Activated CD8-positive, alpha-beta T cell treated with anti-CD3 and anti-CD28 coated beads for 36 hours (primary cell): Measurements from ENCODE around the gene GYPC. TPM values are rescaled to one million over a fixed set of nuclear protein-coding genes. Genes with fewer than 3 reads are reported as not detected.

ENCODE experiments used
- ATAC-seq: fragments of 200-7000 bp; cut with Tn5 transposase; one replicate; pipeline ENCODE4 v1.10.0; 2021; ENCODE audit warnings: mild to moderate bottlenecking, moderate library complexity
- CTCF ChIA-PET: fragments of 350-600 bp; sonication (Branson Sonifier 250); formaldehyde crosslinking; loops from one replicate; lab custom pipeline; 2021; ENCODE audit warnings: antibody characterized with exemption; lab: Charles Lee
- POLR2A ChIA-PET: fragments of 350-600 bp; sonication (Branson Sonifier 250); formaldehyde crosslinking; loops from one replicate; lab custom pipeline; 2021; ENCODE audit warnings: antibody characterized with exemption; lab: Charles Lee
- DNase-seq: peaks from one replicate; pipeline ENCODE4 v3.0.0-alpha.2; 2020
- H3K27ac Mint-ChIP-seq: one replicate; pipeline ENCODE4 v1.8.0; 2021; ENCODE audit warnings: mild to moderate bottlenecking, mixed read lengths
- H3K27me3 Mint-ChIP-seq: one replicate; pipeline ENCODE4 v1.8.0; 2021; ENCODE audit warnings: mixed read lengths
- H3K36me3 Mint-ChIP-seq: one replicate; pipeline ENCODE4 v1.8.0; 2021; ENCODE audit warnings: low read depth, mixed read lengths
- H3K4me1 Mint-ChIP-seq: one replicate; pipeline ENCODE4 v1.8.0; 2021; ENCODE audit warnings: low read depth, mixed read lengths
- H3K4me3 Mint-ChIP-seq: one replicate; pipeline ENCODE4 v1.8.0; 2021; ENCODE audit warnings: mild to moderate bottlenecking, moderate library complexity, mixed read lengths
- H3K9me3 Mint-ChIP-seq: one replicate; pipeline ENCODE4 v1.8.0; 2021; ENCODE audit warnings: mixed read lengths
- intact Hi-C: fragments of 100-400 bp; cut with micrococcal nuclease; formaldehyde crosslinking; loops from one replicate; pipeline ENCODE4 v1.10.0; 2022
- total RNA-seq, 2 experiments: library from RNA; stranded (reverse); gene quantifications; one replicate each; pipeline ENCODE4 v1.2.3, GENCODE V29; 2021
- TF ChIP-seq, protein P1 (sequence below): fragments of 200-600 bp; IDR thresholded peaks from one replicate; pipeline ENCODE4 v1.8.0; 2022; ENCODE audit warnings: antibody characterized with exemption, mild to moderate bottlenecking

The GYPC gene
- total RNA-seq, 2 experiments from 2014 or later = 172 to 173 TPM

DNA sequence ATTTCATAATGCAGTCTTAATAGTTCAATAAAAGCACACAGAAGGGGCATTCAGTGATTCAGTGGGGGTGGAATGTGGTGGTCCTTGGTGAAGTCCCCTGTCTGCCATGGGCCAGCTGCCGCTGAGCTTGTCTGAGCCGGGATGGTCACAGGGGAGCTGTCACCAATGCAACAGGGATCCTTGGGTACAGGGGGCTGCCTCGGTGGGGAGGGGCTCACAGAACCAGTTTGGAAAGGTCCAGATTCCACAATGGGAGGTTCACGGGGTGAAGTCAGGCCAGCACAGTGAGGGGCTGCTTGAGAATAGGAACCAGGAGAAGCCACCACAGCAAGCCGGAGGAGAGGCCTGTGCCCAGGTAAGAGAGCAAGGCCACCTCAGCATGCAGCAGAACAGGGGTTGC is 75.4 kb downstream of the GYPC start:
- H3K36me3 Mint-ChIP-seq = no peaks in the 10 kb centered on the region
- ATAC-seq = no peak
- ChIA-PET POLR2A (no interaction called here), CTCF (no interaction called here)
- TF ChIP-seq, protein P1, sequence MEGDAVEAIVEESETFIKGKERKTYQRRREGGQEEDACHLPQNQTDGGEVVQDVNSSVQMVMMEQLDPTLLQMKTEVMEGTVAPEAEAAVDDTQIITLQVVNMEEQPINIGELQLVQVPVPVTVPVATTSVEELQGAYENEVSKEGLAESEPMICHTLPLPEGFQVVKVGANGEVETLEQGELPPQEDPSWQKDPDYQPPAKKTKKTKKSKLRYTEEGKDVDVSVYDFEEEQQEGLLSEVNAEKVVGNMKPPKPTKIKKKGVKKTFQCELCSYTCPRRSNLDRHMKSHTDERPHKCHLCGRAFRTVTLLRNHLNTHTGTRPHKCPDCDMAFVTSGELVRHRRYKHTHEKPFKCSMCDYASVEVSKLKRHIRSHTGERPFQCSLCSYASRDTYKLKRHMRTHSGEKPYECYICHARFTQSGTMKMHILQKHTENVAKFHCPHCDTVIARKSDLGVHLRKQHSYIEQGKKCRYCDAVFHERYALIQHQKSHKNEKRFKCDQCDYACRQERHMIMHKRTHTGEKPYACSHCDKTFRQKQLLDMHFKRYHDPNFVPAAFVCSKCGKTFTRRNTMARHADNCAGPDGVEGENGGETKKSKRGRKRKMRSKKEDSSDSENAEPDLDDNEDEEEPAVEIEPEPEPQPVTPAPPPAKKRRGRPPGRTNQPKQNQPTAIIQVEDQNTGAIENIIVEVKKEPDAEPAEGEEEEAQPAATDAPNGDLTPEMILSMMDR = no peak
- H3K27me3 Mint-ChIP-seq = no peaks in the 10 kb centered on the region
- no peak for DNase-seq
- H3K4me1 Mint-ChIP-seq = no peaks in the 10 kb centered on the region
- H3K4me3 Mint-ChIP-seq = no peak overlapping the region
- H3K27ac Mint-ChIP-seq = no peak overlapping the region
- intact Hi-C loops = no loop called here
- no peaks in the 10 kb centered on the region for H3K9me3 Mint-ChIP-seq

DNA sequence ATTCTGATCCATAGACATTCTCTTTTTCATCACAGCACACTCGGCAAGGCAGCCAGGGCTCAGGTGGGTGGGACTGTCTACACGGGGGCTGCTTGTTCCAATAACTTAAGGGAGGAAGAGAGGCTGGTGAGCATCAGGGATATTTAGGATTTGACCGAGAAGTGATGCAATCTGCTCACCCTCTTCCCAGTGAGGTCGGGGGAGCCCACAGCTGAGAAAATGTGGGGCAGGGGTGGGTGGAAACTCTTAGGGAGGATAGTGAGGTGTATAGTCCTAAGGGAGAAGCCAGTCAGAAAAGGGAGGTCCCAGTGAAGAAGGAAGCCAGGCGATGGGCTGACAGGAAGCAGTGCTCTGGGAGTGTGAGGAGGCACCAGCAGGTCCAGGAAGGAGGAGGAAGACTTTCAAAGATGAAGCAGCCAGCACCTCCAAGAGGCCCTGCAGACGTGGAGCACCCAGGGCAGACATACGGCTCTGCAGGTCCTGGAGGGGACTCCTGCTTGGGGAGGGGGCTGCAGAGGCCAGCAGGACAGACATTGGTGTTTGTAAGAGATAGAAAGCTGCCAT is 76.8 kb downstream of the GYPC start:
- ATAC-seq (no peak), DNase-seq (no peak)
- ChIA-PET CTCF (interaction anchor here (1.0 kb wide), 1 partner anchor 20 kb away, joined by 3 read pairs; no protein-coding TSS in a partner anchor), POLR2A (no interaction called here)
- Mint-ChIP-seq H3K9me3 (no peaks in the 10 kb centered on the region), H3K4me1 (no peaks in the 10 kb centered on the region), H3K4me3 (no peak overlapping the region), H3K36me3 (no peaks in the 10 kb centered on the region), H3K27me3 (no peaks in the 10 kb centered on the region), H3K27ac (no peak overlapping the region)
- TF ChIP-seq, protein P1 = no peak
- intact Hi-C loops = no loop called here

DNA sequence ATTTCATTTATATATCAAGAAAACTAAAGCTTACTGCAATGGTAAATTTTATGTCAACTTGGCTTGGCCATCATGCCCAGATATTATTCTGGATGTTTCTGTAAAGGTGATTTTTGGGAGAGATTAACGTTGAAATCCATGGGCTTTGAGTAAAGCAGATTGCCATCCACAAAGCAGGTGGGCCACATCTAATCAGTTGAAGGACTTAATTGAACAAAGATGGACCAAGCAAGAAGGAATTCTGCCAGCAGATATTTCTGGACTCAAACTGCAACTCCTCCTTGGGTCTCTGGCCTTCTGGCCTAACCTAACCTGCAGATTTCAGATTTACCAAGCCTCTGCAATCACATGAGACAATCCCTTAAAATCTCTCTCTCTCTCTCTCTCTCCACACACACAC is 77.8 kb downstream of the GYPC start:
- no peaks in the 10 kb centered on the region for H3K9me3 Mint-ChIP-seq
- POLR2A ChIA-PET = no interaction called here

DNA sequence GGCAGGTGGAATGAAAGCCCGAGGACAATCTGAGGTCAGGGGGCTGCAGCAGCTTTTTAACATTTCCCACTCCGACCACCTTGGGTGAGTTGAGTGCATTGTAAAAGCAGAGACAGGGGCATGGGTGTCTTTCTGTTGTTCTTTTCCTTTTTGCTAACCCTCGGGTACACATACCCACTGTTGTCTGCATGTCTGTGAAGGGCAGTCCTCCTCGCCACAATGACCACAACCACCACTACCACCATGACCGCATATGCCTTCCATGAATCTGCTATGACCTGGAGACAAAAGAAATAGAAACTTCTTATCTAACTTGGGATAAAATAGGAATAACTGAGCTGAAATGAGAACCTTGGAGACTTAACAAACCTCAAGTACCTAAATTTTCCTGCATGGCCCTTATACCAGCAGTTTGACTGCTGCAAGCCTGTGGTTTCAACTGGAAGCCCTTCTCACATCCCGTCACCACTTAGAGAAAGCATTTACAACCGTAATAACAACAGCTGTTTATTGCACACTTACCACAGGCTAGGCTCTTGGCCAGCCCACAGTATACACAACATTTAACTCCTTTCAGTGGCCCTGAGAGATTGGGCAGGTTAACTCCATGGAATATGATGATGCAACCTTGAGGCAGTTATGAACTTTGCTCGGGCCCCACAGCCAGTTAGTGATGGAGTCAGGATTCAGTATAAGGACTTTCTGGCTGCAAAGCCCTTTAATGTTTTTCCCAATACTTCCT is 80.3 kb downstream of the GYPC start:
- CTCF ChIA-PET = interaction anchor here (0.7 kb wide), 1 partner anchor 236 kb away, joined by 3 read pairs; no protein-coding TSS in a partner anchor
- H3K27me3 Mint-ChIP-seq = no peaks in the 10 kb centered on the region
- no peaks in the 10 kb centered on the region for H3K9me3 Mint-ChIP-seq
- H3K36me3 Mint-ChIP-seq = no peaks in the 10 kb centered on the region
- peaks cover 2% of the 10 kb centered on the region for H3K4me1 Mint-ChIP-seq
- DNase-seq = no peak
- no peak overlapping the region for H3K27ac Mint-ChIP-seq
- intact Hi-C loops = no loop called here
- TF ChIP-seq, protein P1 = no peak
- ATAC-seq = no peak
- POLR2A ChIA-PET = no interaction called here
- H3K4me3 Mint-ChIP-seq = no peak overlapping the region

More for the DNA sequence above, 77.8 kb downstream of the GYPC start:
- no peak for ATAC-seq
- Mint-ChIP-seq H3K4me3 (no peak overlapping the region), H3K36me3 (no peaks in the 10 kb centered on the region), H3K27ac (no peak overlapping the region), H3K27me3 (no peaks in the 10 kb centered on the region), H3K4me1 (no peaks in the 10 kb centered on the region)
- intact Hi-C loops = no loop called here
- CTCF ChIA-PET = no interaction called here
- no peak for DNase-seq
- TF ChIP-seq, protein P1 = no peak

DNA sequence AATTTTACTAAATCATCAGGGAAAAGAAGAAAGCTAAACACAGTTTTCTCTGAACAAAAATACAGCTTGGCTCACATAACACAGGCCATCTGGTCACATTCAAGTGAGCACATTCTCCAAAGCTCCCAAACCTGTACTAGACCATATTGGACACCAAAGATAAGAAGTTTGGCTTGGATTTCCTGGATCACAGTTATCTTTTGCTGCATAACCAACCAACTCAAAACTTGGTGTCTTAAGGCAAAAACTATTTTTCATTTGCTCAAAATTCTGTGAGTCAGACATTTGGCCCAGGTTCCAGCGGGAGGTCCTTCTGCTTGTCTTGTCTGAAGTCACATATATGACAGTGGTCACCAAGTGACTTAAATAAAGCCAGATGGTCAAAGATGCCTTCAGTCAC is 83.2 kb downstream of the GYPC start:
- TF ChIP-seq, protein P1 = no peak
- Mint-ChIP-seq H3K36me3 (no peaks in the 10 kb centered on the region), H3K9me3 (no peaks in the 10 kb centered on the region), H3K4me1 (peaks cover 2% of the 10 kb centered on the region), H3K27ac (no peak overlapping the region), H3K4me3 (no peak overlapping the region), H3K27me3 (no peaks in the 10 kb centered on the region)
- ATAC-seq (no peak), DNase-seq (no peak)
- intact Hi-C loops = no loop called here
- ChIA-PET CTCF (interaction anchor here (1.2 kb wide), 1 partner anchor 38 kb away, joined by 3 read pairs; no protein-coding TSS in a partner anchor), POLR2A (no interaction called here)
